GM10248 (cell line): ENCODE measurements around the gene SRPRA.
"Not testable (repeated sequence)": the region's sequence is repeated elsewhere in the genome, so short reads cannot be mapped to it uniquely, and the experiment has no call there.

Source experiments
- CTCF ChIA-PET: fragments of 300-600 bp; sonication (Branson Sonifier 250); formaldehyde crosslinking; extraction: SDS; loops from one replicate; lab custom pipeline; 2021; ENCODE audit warnings: antibody characterized with exemption; lab: Yijun Ruan, JAX
- POLR2A ChIA-PET: fragments of 350-650 bp; sonication (Branson Sonifier 250); formaldehyde crosslinking; extraction: SDS; loops from one replicate; lab custom pipeline; 2020; ENCODE audit warnings: antibody characterized with exemption; lab: Yijun Ruan, JAX
- DNase-seq: peaks from one replicate; pipeline ENCODE4 v3.0.0; 2012; ENCODE audit errors: extremely low spot score
- TF ChIP-seq, protein P1 (sequence below): IDR thresholded peaks from 2 replicates; pipeline ENCODE4 v1.5.1; 2012; ENCODE audit warnings: mild to moderate bottlenecking, low read depth; ENCODE audit errors: extremely low read depth, missing control alignments, control extremely low read depth

Gene SRPRA

DNA sequence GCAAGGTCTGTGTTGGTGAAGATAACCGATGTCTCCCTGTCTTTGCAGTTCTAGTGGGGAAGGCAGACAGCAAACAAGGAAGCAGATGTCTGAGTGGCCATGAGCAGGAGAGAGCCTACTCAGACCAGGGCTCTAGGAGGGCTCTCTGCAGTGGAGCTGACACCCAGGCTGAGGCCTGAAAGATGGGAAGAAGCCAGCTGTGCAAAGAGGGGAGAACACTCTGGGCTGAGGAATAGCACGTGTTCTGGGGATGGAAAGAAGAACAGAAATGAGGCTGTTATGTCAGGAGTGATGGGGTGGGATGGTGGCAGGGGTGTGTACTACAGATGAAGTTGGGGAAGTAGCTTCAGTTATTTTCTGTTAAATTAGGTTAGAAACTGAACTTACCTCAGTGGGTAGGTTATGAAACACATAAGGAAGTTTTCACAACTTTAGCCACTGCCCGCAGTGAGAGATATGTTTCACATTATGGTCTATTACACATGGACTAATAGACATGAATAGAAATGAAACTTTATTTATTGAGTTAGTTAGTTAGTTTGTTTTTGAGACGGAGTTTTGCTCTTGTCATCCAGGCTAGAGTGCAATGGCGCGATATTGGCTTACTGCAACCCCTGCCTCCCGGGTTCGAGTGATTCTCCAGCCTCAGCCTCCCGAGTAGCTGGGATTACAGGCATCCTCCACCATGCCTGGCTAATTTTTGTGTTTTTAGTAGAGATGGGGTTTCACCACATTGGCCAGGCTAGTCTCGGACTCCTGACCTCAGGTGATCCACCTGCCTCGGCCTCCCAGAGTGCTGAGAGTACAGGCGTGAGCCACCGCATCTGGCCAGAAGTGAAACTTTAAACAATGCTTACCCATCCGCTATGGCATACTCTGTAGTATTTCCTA is 43.0 kb upstream of the SRPRA start:
- POLR2A ChIA-PET = no interaction called here
- no peak for DNase-seq
- CTCF ChIA-PET = interaction anchor here (0.8 to 3.8 kb wide), 22 partner anchors 8 to 680 kb away, joined by 3 to 66 read pairs (median 4); no protein-coding TSS in a partner anchor
- TF ChIP-seq, protein P1, sequence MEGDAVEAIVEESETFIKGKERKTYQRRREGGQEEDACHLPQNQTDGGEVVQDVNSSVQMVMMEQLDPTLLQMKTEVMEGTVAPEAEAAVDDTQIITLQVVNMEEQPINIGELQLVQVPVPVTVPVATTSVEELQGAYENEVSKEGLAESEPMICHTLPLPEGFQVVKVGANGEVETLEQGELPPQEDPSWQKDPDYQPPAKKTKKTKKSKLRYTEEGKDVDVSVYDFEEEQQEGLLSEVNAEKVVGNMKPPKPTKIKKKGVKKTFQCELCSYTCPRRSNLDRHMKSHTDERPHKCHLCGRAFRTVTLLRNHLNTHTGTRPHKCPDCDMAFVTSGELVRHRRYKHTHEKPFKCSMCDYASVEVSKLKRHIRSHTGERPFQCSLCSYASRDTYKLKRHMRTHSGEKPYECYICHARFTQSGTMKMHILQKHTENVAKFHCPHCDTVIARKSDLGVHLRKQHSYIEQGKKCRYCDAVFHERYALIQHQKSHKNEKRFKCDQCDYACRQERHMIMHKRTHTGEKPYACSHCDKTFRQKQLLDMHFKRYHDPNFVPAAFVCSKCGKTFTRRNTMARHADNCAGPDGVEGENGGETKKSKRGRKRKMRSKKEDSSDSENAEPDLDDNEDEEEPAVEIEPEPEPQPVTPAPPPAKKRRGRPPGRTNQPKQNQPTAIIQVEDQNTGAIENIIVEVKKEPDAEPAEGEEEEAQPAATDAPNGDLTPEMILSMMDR = no peak

DNA sequence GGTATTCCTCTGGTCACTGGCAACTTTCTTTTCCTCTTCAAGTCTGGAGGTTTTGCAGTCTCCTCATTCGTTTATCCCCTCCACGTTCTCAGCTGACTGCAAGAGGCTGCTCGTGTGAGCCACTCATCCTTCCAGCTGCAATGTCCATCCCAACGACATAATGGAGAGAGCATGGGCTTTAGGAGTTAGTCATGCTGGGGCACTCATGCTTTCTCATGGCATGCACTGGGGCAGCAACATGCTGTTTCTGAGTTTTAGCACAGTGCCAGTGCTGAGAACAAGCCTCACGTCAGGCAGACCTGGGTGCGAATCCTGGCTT is 42.3 kb upstream of the SRPRA start:
- DNase-seq = no peak
- ChIA-PET POLR2A (no interaction called here), CTCF (interaction anchor here (0.7 to 3.8 kb wide), 28 partner anchors 9 to 681 kb away, joined by 3 to 66 read pairs (median 4); no protein-coding TSS in a partner anchor)
- TF ChIP-seq, protein P1 = no peak

DNA sequence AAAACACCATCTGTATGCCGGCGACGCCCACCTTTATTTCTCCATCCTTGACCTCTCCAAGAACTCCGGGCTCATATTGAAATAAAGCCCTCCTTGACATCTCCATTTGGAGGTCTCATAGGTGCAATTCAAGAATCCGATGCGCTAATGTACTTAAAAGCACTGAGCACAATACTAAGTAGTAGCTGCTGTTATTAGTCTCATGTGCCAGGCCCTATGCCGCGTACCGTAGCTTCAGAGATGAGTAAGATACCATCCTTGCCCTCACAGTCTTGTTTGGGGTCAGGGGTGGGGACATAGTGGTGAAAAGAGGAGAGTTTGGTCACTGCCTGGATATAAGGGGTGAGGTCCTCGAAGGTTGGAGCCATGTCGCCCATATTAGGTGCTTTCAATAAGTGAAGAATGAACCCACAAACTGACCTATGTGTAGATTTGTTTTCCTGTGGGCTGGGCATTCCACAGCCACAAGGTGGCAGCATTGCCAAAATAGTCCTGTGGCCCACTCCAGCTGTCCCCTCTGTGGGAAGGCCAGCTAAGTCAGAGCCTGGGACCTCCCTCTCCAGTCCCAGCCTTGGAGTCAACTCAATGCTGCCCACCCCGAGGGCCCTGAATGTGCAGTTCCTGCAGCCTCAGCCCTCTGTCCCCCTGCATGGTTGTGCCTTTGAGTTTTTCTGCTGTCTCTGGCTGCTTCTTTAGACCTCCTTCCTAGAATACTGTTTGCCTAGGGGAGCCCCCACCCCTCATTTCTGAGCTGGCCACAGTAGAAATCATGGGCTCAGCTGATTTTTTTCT is 41.7 kb upstream of the SRPRA start:
- DNase-seq = peak; percentile 65
- CTCF ChIA-PET = interaction anchor here (0.7 to 3.8 kb wide), 31 partner anchors 10 to 681 kb away, joined by 3 to 66 read pairs (median 4); no protein-coding TSS in a partner anchor
- TF ChIP-seq, protein P1 = peak; percentile 82
- POLR2A ChIA-PET = no interaction called here

DNA sequence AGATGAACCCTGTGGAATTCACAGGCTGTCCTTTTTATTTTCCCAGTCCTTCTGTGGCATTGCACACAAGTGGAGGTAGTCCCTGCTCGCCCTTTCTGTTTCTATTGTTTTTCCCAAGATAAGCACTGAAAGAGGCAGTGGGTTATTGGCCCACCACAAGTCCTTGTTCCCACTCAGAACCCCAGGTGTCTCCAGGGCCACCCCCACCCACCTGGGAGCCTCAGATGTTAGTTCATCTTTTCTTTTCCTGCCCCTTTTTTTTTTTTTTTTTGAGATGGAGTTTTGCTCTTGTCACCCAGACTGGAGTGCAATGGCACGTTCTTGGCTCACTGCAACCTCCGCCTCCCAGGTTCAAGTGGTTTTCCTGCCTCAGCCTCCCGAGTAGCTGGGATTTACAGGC is 40.1 kb upstream of the SRPRA start:
- DNase-seq, POLR2A ChIA-PET: not testable (repeated sequence)
- CTCF ChIA-PET = interaction anchor here (1.2 kb wide), 1 partner anchor 172 kb away, joined by 3 read pairs; no protein-coding TSS in a partner anchor

DNA sequence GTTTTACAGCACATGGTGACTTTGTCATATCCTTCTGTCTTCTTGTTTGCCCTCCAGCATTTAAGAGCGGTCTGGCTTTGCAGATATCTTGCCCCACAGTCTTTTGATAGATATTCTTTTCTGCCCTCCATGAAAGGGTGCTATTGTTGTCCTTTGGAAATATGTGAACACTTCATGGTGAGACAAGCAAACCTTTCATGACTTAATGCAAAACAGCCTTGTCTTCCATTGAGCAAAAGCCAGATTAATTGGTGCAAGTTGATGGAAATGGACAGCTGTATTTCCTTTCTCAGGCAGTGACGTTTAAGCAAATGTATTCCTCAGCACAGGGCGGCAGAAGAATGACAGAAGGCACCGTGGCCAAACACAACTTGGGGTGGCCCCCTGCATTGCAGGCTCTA is 39.6 kb upstream of the SRPRA start:
- ChIA-PET POLR2A (no interaction called here), CTCF (interaction anchor here (1.2 to 2.6 kb wide), 2 partner anchors 10 to 172 kb away, joined by 3 to 6 read pairs; no protein-coding TSS in a partner anchor)
- TF ChIP-seq, protein P1 = no peak
- DNase-seq = no peak

DNA sequence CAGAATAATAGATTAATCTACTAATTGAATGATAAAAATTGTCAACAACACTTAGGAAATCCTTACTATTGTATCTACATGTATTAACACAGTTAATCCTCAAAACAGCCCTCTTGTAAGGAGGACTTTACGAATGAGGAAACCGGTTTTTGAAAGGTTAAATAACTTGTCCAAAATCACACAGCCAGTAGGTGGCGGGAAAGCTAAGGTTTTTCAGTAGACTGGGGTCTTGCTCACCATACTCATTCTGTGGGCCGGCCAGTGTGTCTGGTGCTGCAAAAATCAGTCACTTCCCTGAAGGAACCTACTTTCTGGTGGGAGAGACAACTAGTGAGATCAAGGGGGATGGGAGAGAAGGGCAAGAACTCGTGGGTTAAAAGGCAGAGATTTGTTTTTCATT is 39.0 kb upstream of the SRPRA start:
- DNase-seq = no peak
- TF ChIP-seq, protein P1 = peak; percentile 37
- ChIA-PET POLR2A (no interaction called here), CTCF (interaction anchor here (1.2 to 2.6 kb wide), 2 partner anchors 11 to 173 kb away, joined by 3 to 6 read pairs; no protein-coding TSS in a partner anchor)
